GM10248 (cell line): ENCODE results near the gene TMEM33.
"Not testable (repeated sequence)": the region's sequence is repeated elsewhere in the genome, so short reads cannot be mapped to it uniquely, and the experiment has no call there.

ENCODE experiments used
- CTCF ChIA-PET: fragments of 300-600 bp; sonication (Branson Sonifier 250); formaldehyde crosslinking; extraction: SDS; loops from one replicate; lab custom pipeline; 2021; ENCODE audit warnings: antibody characterized with exemption; lab: Yijun Ruan, JAX
- POLR2A ChIA-PET: fragments of 350-650 bp; sonication (Branson Sonifier 250); formaldehyde crosslinking; extraction: SDS; loops from one replicate; lab custom pipeline; 2020; ENCODE audit warnings: antibody characterized with exemption; lab: Yijun Ruan, JAX
- DNase-seq: peaks from one replicate; pipeline ENCODE4 v3.0.0; 2012; ENCODE audit errors: extremely low spot score
- TF ChIP-seq, protein P1 (sequence below): IDR thresholded peaks from 2 replicates; pipeline ENCODE4 v1.5.1; 2012; ENCODE audit warnings: mild to moderate bottlenecking, low read depth; ENCODE audit errors: extremely low read depth, missing control alignments, control extremely low read depth

Gene TMEM33

DNA sequence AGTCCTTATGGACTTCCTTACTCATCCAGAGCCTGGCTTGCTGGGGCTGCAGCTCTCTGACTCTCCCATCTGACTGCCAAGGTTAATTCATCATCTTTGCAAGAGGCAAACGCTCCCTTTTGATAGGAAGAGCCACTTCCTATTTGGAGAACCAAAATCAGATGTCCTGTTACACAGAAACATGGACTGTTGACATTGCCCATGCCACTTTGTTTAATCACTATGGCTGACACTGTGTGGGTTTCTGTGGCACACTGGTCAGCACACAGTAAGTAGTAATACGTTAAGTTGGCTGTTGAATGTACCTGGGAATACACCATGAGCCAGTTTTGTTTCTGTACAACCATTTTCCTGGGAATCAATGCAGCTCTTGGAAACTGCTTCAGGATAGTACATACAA, 45.1 kb upstream of the TMEM33 start:
- CTCF ChIA-PET = interaction anchor here (1.7 to 7.7 kb wide), 3 partner anchors 198 to 609 kb away, joined by 5 to 59 read pairs (median 6); no protein-coding TSS in a partner anchor
- POLR2A ChIA-PET = no interaction called here
- TF ChIP-seq, protein P1, sequence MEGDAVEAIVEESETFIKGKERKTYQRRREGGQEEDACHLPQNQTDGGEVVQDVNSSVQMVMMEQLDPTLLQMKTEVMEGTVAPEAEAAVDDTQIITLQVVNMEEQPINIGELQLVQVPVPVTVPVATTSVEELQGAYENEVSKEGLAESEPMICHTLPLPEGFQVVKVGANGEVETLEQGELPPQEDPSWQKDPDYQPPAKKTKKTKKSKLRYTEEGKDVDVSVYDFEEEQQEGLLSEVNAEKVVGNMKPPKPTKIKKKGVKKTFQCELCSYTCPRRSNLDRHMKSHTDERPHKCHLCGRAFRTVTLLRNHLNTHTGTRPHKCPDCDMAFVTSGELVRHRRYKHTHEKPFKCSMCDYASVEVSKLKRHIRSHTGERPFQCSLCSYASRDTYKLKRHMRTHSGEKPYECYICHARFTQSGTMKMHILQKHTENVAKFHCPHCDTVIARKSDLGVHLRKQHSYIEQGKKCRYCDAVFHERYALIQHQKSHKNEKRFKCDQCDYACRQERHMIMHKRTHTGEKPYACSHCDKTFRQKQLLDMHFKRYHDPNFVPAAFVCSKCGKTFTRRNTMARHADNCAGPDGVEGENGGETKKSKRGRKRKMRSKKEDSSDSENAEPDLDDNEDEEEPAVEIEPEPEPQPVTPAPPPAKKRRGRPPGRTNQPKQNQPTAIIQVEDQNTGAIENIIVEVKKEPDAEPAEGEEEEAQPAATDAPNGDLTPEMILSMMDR = no peak
- DNase-seq = no peak

DNA sequence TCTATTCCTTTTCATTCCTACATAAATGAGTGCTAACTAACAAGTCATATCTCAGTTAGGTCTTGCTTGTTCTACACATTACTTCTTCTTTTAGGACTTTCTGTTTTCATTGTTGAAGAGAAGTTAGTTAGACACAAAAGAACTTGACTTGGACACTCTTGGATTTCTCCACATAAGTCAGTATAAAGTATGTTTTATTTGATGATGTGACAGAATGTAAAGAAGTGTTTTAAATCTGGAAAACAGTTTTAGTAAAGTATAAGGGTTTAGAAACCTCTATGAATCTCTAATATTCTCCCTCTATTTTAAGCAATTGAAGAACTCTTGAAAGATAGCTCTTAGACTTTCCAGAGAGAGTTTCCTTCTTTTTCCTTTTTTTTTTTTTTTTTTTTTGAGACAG, 38.6 kb upstream of the TMEM33 start:
- POLR2A ChIA-PET = no interaction called here
- DNase-seq = no peak
- CTCF ChIA-PET = no interaction called here
- TF ChIP-seq, protein P1 = no peak

DNA sequence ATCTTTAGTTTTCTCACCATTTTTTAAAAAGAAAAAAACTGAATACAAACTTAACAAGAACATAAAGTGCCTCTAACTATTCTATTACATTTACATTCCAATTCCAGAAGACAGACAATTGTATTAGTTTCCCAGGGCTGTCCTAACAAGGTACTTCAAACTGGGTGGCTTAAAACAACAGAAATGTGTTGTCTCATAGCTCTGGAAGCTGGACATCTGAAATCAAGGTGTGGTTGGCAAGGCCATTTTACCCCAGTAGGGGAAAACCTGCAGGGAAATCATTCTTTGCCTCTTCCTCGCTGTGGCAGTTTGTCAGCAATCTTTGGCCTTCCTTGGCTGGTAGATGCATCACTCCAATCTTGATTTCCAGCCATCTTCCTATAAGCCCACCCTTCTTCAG, 37.5 kb upstream of the TMEM33 start:
- ChIA-PET POLR2A (no interaction called here), CTCF (interaction anchor here (1.0 kb wide), 1 partner anchor 10 kb away, joined by 3 read pairs; no protein-coding TSS in a partner anchor)
- DNase-seq = no peak
- TF ChIP-seq, protein P1 = no peak

DNA sequence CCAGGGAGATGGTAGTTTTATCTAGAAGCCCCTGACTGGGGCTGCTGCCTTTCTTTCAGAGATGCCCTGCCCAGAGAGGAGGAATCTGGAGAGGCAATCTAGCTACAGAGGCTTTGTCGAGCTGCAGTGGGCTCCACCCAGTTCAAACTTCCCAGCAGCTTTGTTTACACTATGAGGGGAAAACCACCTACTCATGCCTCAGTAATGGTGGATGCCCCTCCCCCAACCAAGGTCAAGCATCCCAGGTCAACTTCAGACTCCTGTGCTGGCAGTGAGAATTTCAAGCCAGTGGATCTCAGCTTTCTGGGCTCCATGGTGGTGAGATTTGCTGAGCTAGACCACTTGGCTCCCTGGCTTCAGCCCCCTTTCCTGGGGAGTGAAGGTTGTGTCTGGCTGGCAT, 26.1 kb upstream of the TMEM33 start:
- DNase-seq, POLR2A ChIA-PET, CTCF ChIA-PET: not testable (repeated sequence)

DNA sequence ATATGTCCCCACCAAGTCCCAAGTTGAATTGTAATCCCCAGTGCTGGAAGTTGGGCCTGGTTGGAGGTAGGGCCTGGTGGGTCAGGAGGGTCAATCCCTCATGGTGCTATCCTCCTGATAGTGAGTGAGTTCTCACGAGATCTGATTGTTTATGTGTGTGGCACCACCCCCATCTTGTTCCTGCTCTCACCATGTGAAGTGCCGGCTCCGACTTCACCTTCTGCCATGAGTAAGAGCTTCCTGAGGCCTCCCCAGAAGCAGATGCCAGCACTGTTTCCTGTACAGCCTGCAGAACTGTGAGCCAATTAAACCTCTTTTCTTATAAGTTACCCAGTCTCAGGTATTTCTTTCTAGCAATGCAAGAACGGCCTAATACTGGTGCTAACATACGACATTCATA, 22.7 kb upstream of the TMEM33 start:
- DNase-seq = no peak
- ChIA-PET POLR2A (no interaction called here), CTCF (interaction anchor here (1.0 kb wide), 1 partner anchor 219 kb away, joined by 3 read pairs; no protein-coding TSS in a partner anchor)
- TF ChIP-seq, protein P1 = no peak

DNA sequence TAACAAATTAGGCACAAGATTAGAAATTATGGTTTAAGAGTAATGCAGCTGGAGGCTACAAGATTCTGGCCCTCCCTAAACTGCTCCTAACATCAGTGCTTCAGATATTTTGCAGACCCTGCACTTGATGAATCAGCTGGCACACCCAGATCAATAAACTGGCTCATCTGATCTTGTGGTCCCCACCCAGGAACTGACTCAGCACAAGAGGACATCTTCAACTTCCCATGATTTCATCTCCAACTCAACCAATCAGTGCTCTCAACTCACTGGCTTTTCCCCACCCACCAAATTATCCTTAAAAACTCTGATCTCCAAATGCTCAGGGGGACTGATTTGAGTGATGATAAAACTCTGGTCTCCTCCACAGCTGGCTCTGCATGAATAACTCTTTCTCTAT, 21.7 kb upstream of the TMEM33 start:
- ChIA-PET CTCF (interaction anchor here (1.0 kb wide), 1 partner anchor 220 kb away, joined by 3 read pairs; no protein-coding TSS in a partner anchor), POLR2A (no interaction called here)
- TF ChIP-seq, protein P1 = no peak
- no peak for DNase-seq

DNA sequence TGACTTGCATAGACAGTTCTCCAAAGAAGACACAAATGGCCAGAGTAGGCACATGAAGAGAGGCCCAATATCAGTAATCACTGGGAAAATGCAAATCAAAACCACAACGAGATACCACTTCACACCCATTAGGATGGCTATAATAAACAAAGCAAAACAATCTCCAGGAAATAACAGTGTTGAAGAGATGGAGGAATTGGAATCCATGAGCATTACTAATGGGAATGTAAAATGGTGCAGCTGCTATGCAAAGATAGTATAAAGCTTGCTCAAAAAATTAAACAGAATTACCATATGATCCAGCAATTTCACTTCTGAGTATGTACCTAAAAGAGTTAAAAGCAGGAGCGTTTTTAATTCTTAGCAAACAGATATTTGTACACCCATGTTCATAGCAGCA, 17.0 kb upstream of the TMEM33 start:
- no peak for DNase-seq
- CTCF ChIA-PET = no interaction called here
- TF ChIP-seq, protein P1 = no peak
- POLR2A ChIA-PET = no interaction called here

DNA sequence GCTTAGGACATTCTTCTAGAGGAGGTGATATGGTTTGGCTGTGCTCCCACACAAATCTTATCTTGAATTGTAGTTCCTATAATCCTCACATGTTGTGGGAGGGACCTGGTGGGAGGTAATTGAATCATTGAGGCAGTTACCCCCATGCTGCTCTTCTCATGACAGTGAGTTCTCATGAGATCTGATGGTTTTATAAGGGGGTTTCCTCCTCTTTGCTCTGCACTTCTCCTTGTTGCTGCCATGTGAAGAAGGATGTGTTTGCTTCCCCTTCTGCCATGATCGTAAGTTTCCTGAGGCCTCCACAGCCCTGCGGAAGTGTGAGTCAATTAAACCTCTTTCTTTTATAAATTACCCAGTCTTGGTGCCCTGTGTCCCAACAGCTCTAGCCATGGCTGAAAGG, 14.8 kb upstream of the TMEM33 start:
- POLR2A ChIA-PET, CTCF ChIA-PET, DNase-seq: not testable (repeated sequence)
